Measurements from ENCODE around the gene LAMB3. TPM values are rescaled to one million over a fixed set of nuclear protein-coding genes. Genes with fewer than 3 reads are reported as not detected.

Gene LAMB3
- total RNA-seq, 1 donor from 2014 or later, result 2.6 TPM

DNA sequence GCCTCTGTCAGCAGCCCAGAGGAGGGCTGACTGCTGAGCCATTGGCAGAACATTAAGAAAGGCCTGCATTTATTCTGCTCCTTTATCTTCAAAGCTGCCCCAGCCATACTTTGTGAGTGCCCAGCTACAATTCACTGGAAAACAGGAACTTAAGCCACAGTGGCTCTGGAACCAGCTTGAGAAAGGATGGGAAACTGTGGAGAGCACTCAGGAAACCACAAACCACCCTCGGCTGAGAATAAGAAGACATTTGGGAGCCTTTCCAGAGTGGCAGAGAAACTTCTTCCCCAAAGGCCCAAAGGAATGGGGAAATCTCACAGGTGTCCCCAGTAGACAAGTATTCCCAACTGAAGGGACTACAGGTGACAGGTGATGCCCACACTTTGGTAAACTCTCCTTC lies 1.8 kb downstream of the LAMB3 start:
- Mint-ChIP-seq H3K4me3 (ENCODE audit: unreplicated experiment) (no peak overlapping the region), H3K4me1 (ENCODE audit: unreplicated experiment) (peaks cover 74% of the 10 kb centered on the region), H3K36me3 (ENCODE audit: unreplicated experiment) (no peaks in the 10 kb centered on the region), H3K9me3 (ENCODE audit: unreplicated experiment) (no peaks in the 10 kb centered on the region), H3K27me3 (ENCODE audit: unreplicated experiment) (no peaks in the 10 kb centered on the region), H3K27ac (ENCODE audit: unreplicated experiment) (peak overlapping the region; percentile 50)
- DNase-seq (ENCODE audit: extremely low spot score, unreplicated experiment), result no peak
- TF ChIP-seq, protein P1, sequence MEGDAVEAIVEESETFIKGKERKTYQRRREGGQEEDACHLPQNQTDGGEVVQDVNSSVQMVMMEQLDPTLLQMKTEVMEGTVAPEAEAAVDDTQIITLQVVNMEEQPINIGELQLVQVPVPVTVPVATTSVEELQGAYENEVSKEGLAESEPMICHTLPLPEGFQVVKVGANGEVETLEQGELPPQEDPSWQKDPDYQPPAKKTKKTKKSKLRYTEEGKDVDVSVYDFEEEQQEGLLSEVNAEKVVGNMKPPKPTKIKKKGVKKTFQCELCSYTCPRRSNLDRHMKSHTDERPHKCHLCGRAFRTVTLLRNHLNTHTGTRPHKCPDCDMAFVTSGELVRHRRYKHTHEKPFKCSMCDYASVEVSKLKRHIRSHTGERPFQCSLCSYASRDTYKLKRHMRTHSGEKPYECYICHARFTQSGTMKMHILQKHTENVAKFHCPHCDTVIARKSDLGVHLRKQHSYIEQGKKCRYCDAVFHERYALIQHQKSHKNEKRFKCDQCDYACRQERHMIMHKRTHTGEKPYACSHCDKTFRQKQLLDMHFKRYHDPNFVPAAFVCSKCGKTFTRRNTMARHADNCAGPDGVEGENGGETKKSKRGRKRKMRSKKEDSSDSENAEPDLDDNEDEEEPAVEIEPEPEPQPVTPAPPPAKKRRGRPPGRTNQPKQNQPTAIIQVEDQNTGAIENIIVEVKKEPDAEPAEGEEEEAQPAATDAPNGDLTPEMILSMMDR (IDR thresholded peaks at IDR 0.05), result no peak

DNA sequence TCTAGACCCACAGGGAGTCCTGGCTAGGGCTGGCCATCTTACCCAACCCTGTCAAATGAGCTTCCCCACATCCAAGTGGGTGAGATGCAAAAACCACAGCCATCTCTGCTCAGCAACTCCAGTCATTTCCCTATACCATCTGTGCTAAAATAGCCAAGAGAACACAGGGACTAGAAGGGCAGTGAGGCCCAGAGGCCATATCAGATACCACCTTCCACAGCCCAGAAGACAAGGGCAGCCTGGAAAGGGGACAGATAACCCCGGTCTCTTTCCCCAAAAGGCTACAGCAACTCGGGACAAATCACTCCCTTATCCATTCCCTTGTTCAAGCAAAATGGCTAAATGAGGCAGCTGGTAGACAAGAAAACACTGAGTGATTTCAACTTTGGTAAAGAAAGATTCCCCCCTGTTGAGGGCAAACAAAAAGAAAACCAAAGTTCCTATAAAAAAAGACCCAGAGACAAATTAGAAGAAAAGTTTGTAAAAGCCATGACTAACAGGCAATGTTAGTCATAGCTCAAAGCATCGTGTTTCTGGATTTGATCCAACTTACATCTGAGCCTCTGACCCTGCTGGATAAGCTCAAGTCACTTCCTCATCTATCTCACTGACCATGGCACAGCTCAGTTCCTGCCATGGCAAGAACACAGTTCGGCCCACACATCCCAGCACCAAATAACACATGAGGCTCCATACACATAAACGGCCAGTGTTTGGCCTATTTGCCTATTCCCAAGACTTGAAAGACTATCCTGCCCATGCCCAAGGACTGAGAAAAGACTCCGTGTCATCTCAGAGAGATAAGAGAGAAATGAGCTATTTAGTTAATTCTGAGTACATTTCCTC lies 3.1 kb downstream of the LAMB3 start:
- DNase-seq (ENCODE audit: extremely low spot score, unreplicated experiment), result no peak
- peaks cover 74% of the 10 kb centered on the region for H3K4me1 Mint-ChIP-seq (ENCODE audit: unreplicated experiment)
- TF ChIP-seq, protein P1 (IDR thresholded peaks at IDR 0.05), result no peak

DNA sequence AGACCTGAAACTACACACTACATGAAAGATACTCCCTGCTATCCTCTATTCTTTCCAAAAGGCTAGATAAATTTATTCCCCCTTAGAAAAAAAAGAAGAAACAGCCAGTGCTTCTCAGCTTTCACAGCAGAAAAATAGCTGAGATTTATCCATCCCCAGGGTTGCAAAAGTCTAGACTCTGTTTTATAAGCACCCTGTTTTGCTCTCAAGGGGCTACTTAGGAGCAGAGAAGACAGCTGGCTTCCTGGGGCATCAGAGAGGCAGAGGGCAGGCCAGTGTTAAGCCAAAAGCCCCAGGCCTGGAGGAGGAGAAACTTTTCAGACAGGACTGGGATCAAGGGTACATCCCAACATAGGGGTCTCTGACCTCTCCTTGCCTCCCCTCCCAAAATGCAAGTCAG lies 3.9 kb downstream of the LAMB3 start:
- Mint-ChIP-seq H3K4me3 (ENCODE audit: unreplicated experiment) (no peak overlapping the region), H3K4me1 (ENCODE audit: unreplicated experiment) (peaks cover 70% of the 10 kb centered on the region)
- no peak for DNase-seq (ENCODE audit: extremely low spot score, unreplicated experiment)

More for the DNA sequence above, 3.1 kb downstream of the LAMB3 start:
- no peaks in the 10 kb centered on the region for H3K9me3 Mint-ChIP-seq (ENCODE audit: unreplicated experiment)
- H3K27me3 Mint-ChIP-seq (ENCODE audit: unreplicated experiment), result no peaks in the 10 kb centered on the region
- H3K27ac Mint-ChIP-seq (ENCODE audit: unreplicated experiment), result peak overlapping the region; percentile 87
- H3K36me3 Mint-ChIP-seq (ENCODE audit: unreplicated experiment), result no peaks in the 10 kb centered on the region
- no peak overlapping the region for H3K4me3 Mint-ChIP-seq (ENCODE audit: unreplicated experiment)

DNA sequence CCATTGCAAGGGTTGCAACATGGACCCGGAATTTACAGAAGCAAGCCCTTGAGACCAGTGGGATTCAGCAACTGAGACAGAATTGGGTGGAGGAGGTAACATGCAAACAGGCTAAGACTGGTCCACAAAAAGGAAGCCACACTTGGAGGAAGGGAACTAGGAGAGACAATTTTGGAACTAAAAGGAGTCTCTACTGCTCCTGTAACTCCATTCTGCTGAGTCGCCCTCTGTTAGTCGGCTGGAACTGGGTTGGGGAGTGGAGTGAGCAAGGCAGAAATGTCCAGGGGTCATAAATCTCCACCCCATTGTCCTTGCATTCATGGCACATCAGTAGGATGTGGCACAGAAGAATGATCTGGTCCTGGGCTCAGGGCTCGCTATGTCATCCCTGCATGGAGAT lies 5.1 kb downstream of the LAMB3 start:
- H3K9me3 Mint-ChIP-seq (ENCODE audit: unreplicated experiment), result no peaks in the 10 kb centered on the region
- H3K27ac Mint-ChIP-seq (ENCODE audit: unreplicated experiment), result no peak overlapping the region
- no peak overlapping the region for H3K4me3 Mint-ChIP-seq (ENCODE audit: unreplicated experiment)
- H3K4me1 Mint-ChIP-seq (ENCODE audit: unreplicated experiment), result peaks cover 62% of the 10 kb centered on the region
- TF ChIP-seq, protein P1 (IDR thresholded peaks at IDR 0.05), result no peak
- no peaks in the 10 kb centered on the region for H3K36me3 Mint-ChIP-seq (ENCODE audit: unreplicated experiment)
- DNase-seq (ENCODE audit: extremely low spot score, unreplicated experiment), result no peak
- no peaks in the 10 kb centered on the region for H3K27me3 Mint-ChIP-seq (ENCODE audit: unreplicated experiment)

More for the DNA sequence above, 3.9 kb downstream of the LAMB3 start:
- H3K36me3 Mint-ChIP-seq (ENCODE audit: unreplicated experiment), result no peaks in the 10 kb centered on the region
- TF ChIP-seq, protein P1 (IDR thresholded peaks at IDR 0.05), result no peak
- H3K9me3 Mint-ChIP-seq (ENCODE audit: unreplicated experiment), result no peaks in the 10 kb centered on the region
- H3K27ac Mint-ChIP-seq (ENCODE audit: unreplicated experiment), result peak overlapping the region; percentile 61
- H3K27me3 Mint-ChIP-seq (ENCODE audit: unreplicated experiment), result no peaks in the 10 kb centered on the region

DNA sequence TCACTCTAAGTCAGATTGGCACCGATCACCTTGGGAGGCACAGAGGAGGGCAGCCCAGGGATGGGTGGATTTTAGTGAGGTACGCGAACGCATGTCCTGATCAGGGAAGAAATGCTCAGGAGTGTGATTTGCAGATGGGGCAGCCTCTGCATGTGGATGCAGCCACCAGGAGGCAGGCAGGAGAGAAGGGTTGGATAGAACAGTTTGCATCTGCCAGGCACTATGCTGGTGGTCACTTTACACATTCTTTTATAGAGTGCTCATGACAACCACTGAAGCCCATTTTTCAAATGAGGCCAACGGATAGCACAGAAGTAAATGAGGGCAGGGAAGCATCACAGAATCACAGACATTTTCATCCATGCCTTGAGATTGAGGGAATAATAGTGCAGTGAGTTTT lies 5.7 kb downstream of the LAMB3 start:
- Mint-ChIP-seq H3K27me3 (ENCODE audit: unreplicated experiment) (no peaks in the 10 kb centered on the region), H3K27ac (ENCODE audit: unreplicated experiment) (no peak overlapping the region), H3K4me3 (ENCODE audit: unreplicated experiment) (no peak overlapping the region), H3K36me3 (ENCODE audit: unreplicated experiment) (no peaks in the 10 kb centered on the region), H3K9me3 (ENCODE audit: unreplicated experiment) (no peaks in the 10 kb centered on the region), H3K4me1 (ENCODE audit: unreplicated experiment) (peaks cover 60% of the 10 kb centered on the region)
- TF ChIP-seq, protein P1 (IDR thresholded peaks at IDR 0.05), result no peak
- no peak for DNase-seq (ENCODE audit: extremely low spot score, unreplicated experiment)
